IMR-90 (cell line): Measurements from ENCODE around the gene SLC22A12. TPM values are rescaled to one million over a fixed set of nuclear protein-coding genes. Genes with fewer than 3 reads are reported as not detected.

Source experiments
- ATAC-seq: fragments of 200-7000 bp; cut with Tn5 transposase; 2 replicates; pipeline ENCODE4 v1.9.1; 2020; ENCODE audit warnings: low read depth, mild to moderate bottlenecking, moderate library complexity
- BruUV-seq: library from RNA; stranded (reverse); fragments of 400-500 nt; replicated peaks from 2 replicates; lab custom pipeline; 2021; lab: Mats Ljungman, UMichigan
- CTCF ChIA-PET: fragments of 300-600 bp; formaldehyde crosslinking; extraction: SDS; loops from one replicate; lab custom pipeline; 2021; ENCODE audit warnings: antibody characterized with exemption; lab: Yijun Ruan, JAX
- POLR2A ChIA-PET: fragments of 300-600 bp; sonication (Branson Sonifier 250); formaldehyde crosslinking; loops from one replicate; lab custom pipeline; 2022; ENCODE audit warnings: antibody characterized with exemption; ENCODE audit not compliant: unreplicated experiment; lab: Charles Lee
- DNase-seq: peaks from one replicate; pipeline ENCODE4 v3.0.0; 2013
- H2AFZ ChIP-seq: replicated peaks from 2 replicates; pipeline ENCODE3; 2013; ENCODE audit warnings: low read length, mild to moderate bottlenecking; ENCODE audit not compliant: poor library complexity
- H2AK5ac ChIP-seq: 2 replicates; pipeline ENCODE4 v1.6.1; 2013; ENCODE audit warnings: low read depth, low read length, inconsistent platforms
- H2AK9ac ChIP-seq: replicated peaks from 2 replicates; pipeline ENCODE3; 2013; ENCODE audit warnings: mild to moderate bottlenecking, low read depth, low read length, moderate library complexity; ENCODE audit not compliant: poor library complexity
- H2BK120ac ChIP-seq: 2 replicates; pipeline ENCODE4 v1.6.1; 2013; ENCODE audit warnings: low read depth, low read length, inconsistent platforms
- H2BK15ac ChIP-seq: 3 replicates; pipeline ENCODE4 v1.6.1; 2013; ENCODE audit warnings: low read depth, low read length, inconsistent platforms
- H2BK20ac ChIP-seq: 2 replicates; pipeline ENCODE4 v1.6.1; 2013; ENCODE audit warnings: low read depth, mild to moderate bottlenecking, inconsistent platforms, low read length, moderate library complexity
- H2BK5ac ChIP-seq: 2 replicates; pipeline ENCODE4 v1.6.1; 2013; ENCODE audit warnings: mild to moderate bottlenecking, low read depth, low read length, inconsistent platforms; ENCODE audit not compliant: poor library complexity, severe bottlenecking
- H3K14ac ChIP-seq: replicated peaks from 2 replicates; pipeline ENCODE4 v1.6.1; 2013; ENCODE audit warnings: low read depth, low read length, inconsistent platforms
- H3K18ac ChIP-seq: 2 replicates; pipeline ENCODE4 v1.6.1; 2013; ENCODE audit warnings: low read depth, low read length, control low read depth
- H3K23ac ChIP-seq: 2 replicates; pipeline ENCODE4 v1.6.1; 2013; ENCODE audit warnings: low read depth, low read length, inconsistent platforms
- H3K27ac ChIP-seq: 2 replicates; pipeline ENCODE4 v1.5.1; 2013; ENCODE audit warnings: mild to moderate bottlenecking, control low read depth, low read length; ENCODE audit not compliant: insufficient read depth
- H3K27me3 ChIP-seq: 2 replicates; pipeline ENCODE4 v1.6.1; 2013; ENCODE audit warnings: low read length; ENCODE audit not compliant: control insufficient read depth, insufficient read depth
- H3K36me3 ChIP-seq: 2 replicates; pipeline ENCODE4 v1.6.1; 2013; ENCODE audit warnings: low read length, mixed read lengths; ENCODE audit not compliant: control insufficient read depth, insufficient read depth
- H3K4ac ChIP-seq: 2 replicates; pipeline ENCODE4 v1.6.1; 2013; ENCODE audit warnings: low read depth, low read length, inconsistent platforms
- H3K4me1 ChIP-seq: 2 replicates; pipeline ENCODE4 v1.6.1; 2013; ENCODE audit warnings: low read length, mixed read lengths; ENCODE audit not compliant: control insufficient read depth, insufficient read depth
- H3K4me2 ChIP-seq: 2 replicates; pipeline ENCODE4 v1.6.1; 2013; ENCODE audit warnings: low read depth, mild to moderate bottlenecking, control low read depth, low read length, moderate library complexity
- H3K4me3 ChIP-seq: 2 replicates; pipeline ENCODE4 v1.5.1; 2013; ENCODE audit warnings: low read depth, mild to moderate bottlenecking, control low read depth, low read length, moderate library complexity; ENCODE audit not compliant: insufficient read depth
- H3K56ac ChIP-seq: 2 replicates; pipeline ENCODE4 v1.6.1; 2013; ENCODE audit warnings: low read length, inconsistent platforms; ENCODE audit not compliant: insufficient read depth; ENCODE audit errors: extremely low read depth
- H3K79me1 ChIP-seq, 2 experiments: 2 replicates each; pipeline ENCODE4 v1.6.1; 2013; ENCODE audit warnings: low read length in 2 of 2, inconsistent platforms in 1 of 2, low read depth in 1 of 2
- H3K9ac ChIP-seq: 2 replicates; pipeline ENCODE4 v1.6.1; 2013; ENCODE audit warnings: low read depth, low read length, control low read depth
- H3K9me1 ChIP-seq: 2 replicates; pipeline ENCODE4 v1.6.1; 2013; ENCODE audit warnings: low read length, inconsistent platforms; ENCODE audit not compliant: insufficient read depth
- H3K9me3 ChIP-seq: 2 replicates; pipeline ENCODE4 v1.6.1; 2013; ENCODE audit warnings: low read length; ENCODE audit not compliant: control insufficient read depth, insufficient read depth
- H4K20me1 ChIP-seq: 2 replicates; pipeline ENCODE4 v1.6.1; 2013; ENCODE audit warnings: low read length, inconsistent platforms; ENCODE audit not compliant: insufficient read depth
- H4K5ac ChIP-seq: 2 replicates; pipeline ENCODE4 v1.6.1; 2013; ENCODE audit warnings: mild to moderate bottlenecking, low read depth, low read length, control low read depth
- H4K8ac ChIP-seq, 2 experiments: 2 replicates each; pipeline ENCODE4 v1.6.1; 2013; ENCODE audit warnings: low read depth in 2 of 2, low read length in 2 of 2, control low read depth in 1 of 2, inconsistent platforms in 1 of 2
- H4K91ac ChIP-seq: 2 replicates; pipeline ENCODE4 v1.6.1; 2013; ENCODE audit warnings: low read depth, low read length, inconsistent platforms; ENCODE audit not compliant: insufficient read depth
- BHLHE40 ChIP-seq: fragments of 150-350 bp; IDR thresholded peaks from 2 replicates; pipeline ENCODE4 v1.6.1; 2016; ENCODE audit warnings: mild to moderate bottlenecking, low read depth, low read length
- CEBPB ChIP-seq: IDR thresholded peaks from 2 replicates; pipeline ENCODE4 v1.6.1; 2012; ENCODE audit warnings: low read depth, low read length, improper control_type of control experiment
- CHD1 ChIP-seq: IDR thresholded peaks from 2 replicates; pipeline ENCODE4 v1.6.1; 2012; ENCODE audit warnings: low read depth, low read length, improper control_type of control experiment
- CTCF ChIP-seq: conservative IDR thresholded peaks from 2 replicates; pipeline ENCODE4 v1.5.1; 2012; ENCODE audit warnings: mild to moderate bottlenecking, low read depth, low read length, improper control_type of control experiment
- ELK1 ChIP-seq: fragments of 150-350 bp; IDR thresholded peaks from 2 replicates; pipeline ENCODE4 v1.6.1; 2016; ENCODE audit warnings: low read depth, mild to moderate bottlenecking, low read length, moderate library complexity, borderline replicate concordance
- FOS ChIP-seq: fragments of 150-350 bp; IDR thresholded peaks from 2 replicates; pipeline ENCODE4 v1.6.1; 2016; ENCODE audit warnings: low read depth, low read length
- MAFK ChIP-seq: IDR thresholded peaks from 2 replicates; pipeline ENCODE4 v1.6.1; 2012; ENCODE audit warnings: low read depth, low read length, improper control_type of control experiment
- MAZ ChIP-seq: IDR thresholded peaks from 2 replicates; pipeline ENCODE4 v1.6.1; 2012; ENCODE audit warnings: low read depth, mild to moderate bottlenecking, low read length, improper control_type of control experiment, moderate library complexity, borderline replicate concordance
- MXI1 ChIP-seq: IDR thresholded peaks from 2 replicates; pipeline ENCODE4 v1.6.1; 2012; ENCODE audit warnings: low read depth, mild to moderate bottlenecking, low read length, moderate library complexity, borderline replicate concordance
- NFE2L2 ChIP-seq: fragments of 150-350 bp; IDR thresholded peaks from 2 replicates; pipeline ENCODE4 v1.6.1; 2016; ENCODE audit warnings: low read depth, mild to moderate bottlenecking, low read length
- POLR2A ChIP-seq: IDR thresholded peaks from 2 replicates; pipeline ENCODE4 v1.6.1; 2012; ENCODE audit warnings: mild to moderate bottlenecking, low read depth, low read length
- RAD21 ChIP-seq: IDR thresholded peaks from 2 replicates; pipeline ENCODE4 v1.6.1; 2012; ENCODE audit warnings: low read length, improper control_type of control experiment
- RCOR1 ChIP-seq: IDR thresholded peaks from 2 replicates; pipeline ENCODE4 v1.6.1; 2012; ENCODE audit warnings: mild to moderate bottlenecking, low read length, improper control_type of control experiment; ENCODE audit not compliant: insufficient replicate concordance
- RFX5 ChIP-seq: IDR thresholded peaks from 2 replicates; pipeline ENCODE4 v1.8.0; 2012; ENCODE audit warnings: low read depth, mild to moderate bottlenecking, low read length, moderate library complexity
- SMC3 ChIP-seq: fragments of 150-350 bp; IDR thresholded peaks from 2 replicates; pipeline ENCODE4 v1.6.1; 2016; ENCODE audit warnings: low read depth, mild to moderate bottlenecking, antibody characterized with exemption, low read length, moderate library complexity
- USF2 ChIP-seq: fragments of 150-350 bp; IDR thresholded peaks from 2 replicates; pipeline ENCODE4 v1.6.1; 2017; ENCODE audit warnings: mild to moderate bottlenecking, antibody characterized with exemption, low read length, low read depth
- WGBS, 2 experiments: methylation state at CpG; one replicate each; pipeline versions ENCODE4 v1.1.5 to v1.1.7; 2013; ENCODE audit warnings: missing lambda C conversion rate in 2 of 2; ENCODE audit not compliant: insufficient read length in 1 of 2; ENCODE audit errors: extremely low coverage in 2 of 2; 5-methylcytosine and 5-hydroxymethylcytosine counted together
- dilution Hi-C: fragments of 300-500 bp; cut with HindIII; formaldehyde crosslinking; loops from one replicate; pipeline ENCODE4 v1.14.3; 2018; ENCODE audit warnings: low sequenced_read_pairs; ENCODE audit not compliant: unreplicated experiment
- in situ Hi-C: fragments of 300-500 bp; cut with MboI; formaldehyde crosslinking; loops from 3 replicates; pipeline ENCODE4 v1.14.3; 2019; ENCODE audit warnings: low sequenced_read_pairs, inconsistent platforms, mixed read lengths
- intact Hi-C: fragments of 100-400 bp; cut with micrococcal nuclease; formaldehyde crosslinking; loops from 2 replicates; pipeline ENCODE4 v1.10.0; 2022
- polyA plus RNA-seq, 3 experiments: library from polyadenylated mRNA; depleted of rRNA; stranded (reverse); fragments of >200 nt; gene quantifications; 2 replicates each; pipeline ENCODE4 v1.2.3, GENCODE V29; 2012; ENCODE audit warnings: low replicate concordance in 1 of 3
- total RNA-seq: library from RNA; depleted of rRNA; stranded (reverse); fragments of >200 nt; gene quantifications from 2 replicates; pipeline ENCODE4 v1.2.3, GENCODE V29; 2012

SLC22A12 gene
- total and polyA plus RNA-seq, 2 of the 4 experiments (the other 2 are of a cell fraction): not detected

- H3K56ac ChIP-seq: no peak overlapping the region
- POLR2A ChIA-PET: no interaction called here
- H3K9me1 ChIP-seq: no peaks in the 10 kb centered on the region
- H2BK120ac ChIP-seq: no peak overlapping the region
- DNase-seq (no peak), ATAC-seq (no peak)
- no peak overlapping the region for H3K4me3 ChIP-seq
- no peaks in the 10 kb centered on the region for H3K79me1 ChIP-seq
- H3K23ac ChIP-seq: no peak overlapping the region
- no peaks in the 10 kb centered on the region for H3K9me3 ChIP-seq
- no peak overlapping the region for H3K14ac ChIP-seq
- H3K4me1 ChIP-seq: no peaks in the 10 kb centered on the region
- no peak overlapping the region for H3K27ac ChIP-seq
- no peak overlapping the region for H2AK9ac ChIP-seq
- H2BK5ac ChIP-seq: no peak overlapping the region
- BruUV-seq: no TSS peak
- no peak overlapping the region for H3K18ac ChIP-seq
- TF ChIP-seq BHLHE40 (no peak), RCOR1 (no peak), CTCF (no peak), RAD21 (no peak), FOS (no peak), ELK1 (no peak), MXI1 (no peak), CEBPB (no peak), CHD1 (no peak), MAFK (no peak), NFE2L2 (no peak), POLR2A (no peak), MAZ (no peak), RFX5 (no peak), SMC3 (no peak), USF2 (no peak)
- no CpG with 5 or more reads among the region's 5 CpGs for WGBS, 2 experiments
- no peak overlapping the region for H2AK5ac ChIP-seq
- H3K27me3 ChIP-seq: peaks cover 42% of the 10 kb centered on the region
- H2AFZ ChIP-seq: peak overlapping the region; percentile 48
- no peaks in the 10 kb centered on the region for H3K36me3 ChIP-seq
- in situ Hi-C loops (no loop called here), intact Hi-C loops (no loop called here), dilution Hi-C loops (no loop called here)
- no peak overlapping the region for H3K9ac ChIP-seq
- CTCF ChIA-PET: no interaction called here
- H3K4ac ChIP-seq: no peak overlapping the region
- H3K4me2 ChIP-seq: no peak overlapping the region
- H2BK20ac ChIP-seq: no peak overlapping the region
- no peak overlapping the region for H4K91ac ChIP-seq
- no peak overlapping the region for H2BK15ac ChIP-seq
- H4K20me1 ChIP-seq: no peaks in the 10 kb centered on the region; the same call in 1 of the 2 replicates
- H4K8ac ChIP-seq: no peak overlapping the region
- no peak overlapping the region for H4K5ac ChIP-seq
Measured at GRCh38 chr11:64614917-64615316, 23.9 kb downstream of the SLC22A12 start.
